K562 (cell line): ENCODE data around the gene NF2. TPM values are rescaled to one million over a fixed set of nuclear protein-coding genes. Genes with fewer than 3 reads are reported as not detected.

Source experiments
- ATAC-seq: fragments of 200-7000 bp; cut with Tn5 transposase; 3 replicates; pipeline ENCODE4 v1.9.1; 2020; ENCODE audit warnings: moderate library complexity
- BruUV-seq: library from RNA; stranded (reverse); fragments of 400-500 nt; replicated peaks from 2 replicates; lab custom pipeline; 2021; lab: Mats Ljungman, UMichigan
- CTCF ChIA-PET: fragments of 300-600 bp; formaldehyde crosslinking; extraction: SDS; loops from one replicate; lab custom pipeline; 2021; ENCODE audit warnings: low intra/inter-chr PET ratio; lab: Yijun Ruan, JAX
- POLR2A ChIA-PET: fragments of 300-600, 350-650 bp; sonication (Branson Sonifier 250); formaldehyde crosslinking; extraction: SDS; loops from one replicate; lab custom pipeline; 2021; ENCODE audit warnings: antibody characterized with exemption, inconsistent platforms; lab: Yijun Ruan, JAX
- DNase-seq, 4 experiments: peaks; one replicate each; pipeline versions ENCODE4 v3.0.0 to v3.0.0-alpha.2; 2011 to 2018; ENCODE audit warnings: low spot score in 3 of 4, mixed read lengths in 3 of 4; ENCODE audit errors: extremely low read depth in 1 of 4
- FAIRE-seq: peaks from 2 replicates; lab custom pipeline; 2011; peaks lifted over from hg19 to GRCh38; lab: Jason Lieb, UNC
- H2AFZ ChIP-seq: 2 replicates; pipeline ENCODE4 v1.6.0; 2011; ENCODE audit warnings: low read depth, low read length, control low read depth, inconsistent platforms
- H3K27ac ChIP-seq: fragments of 200-600 bp; 3 replicates; pipeline ENCODE4 v1.8.0; 2011; ENCODE audit warnings: low read depth, mild to moderate bottlenecking, control low read depth, inconsistent platforms, low read length, moderate library complexity, mixed read lengths; ENCODE audit errors: extremely low read depth
- H3K27me3 ChIP-seq, 2 experiments: fragments of 300-600 bp in 1 of 2; 2 replicates in 1 of 2; 3 replicates in 1 of 2; pipeline versions ENCODE4 v1.6.0 to v1.8.0; 2011; ENCODE audit warnings: inconsistent platforms in 2 of 2, low read length in 2 of 2, mild to moderate bottlenecking in 1 of 2, mixed read lengths in 1 of 2, moderate library complexity in 1 of 2; ENCODE audit not compliant: control insufficient read depth in 2 of 2, insufficient read depth in 2 of 2
- H3K36me3 ChIP-seq: fragments of 300-600 bp; 3 replicates; pipeline ENCODE4 v1.8.0; 2011; ENCODE audit warnings: mild to moderate bottlenecking, low read length, inconsistent platforms; ENCODE audit not compliant: control insufficient read depth, insufficient read depth
- H3K4me1 ChIP-seq, 2 experiments: fragments of 200-600 bp in 1 of 2; replicated peaks in 1 of 2; 2 replicates in 1 of 2; 3 replicates in 1 of 2; pipeline versions ENCODE4 v1.5.1 to v1.8.0; 2011; ENCODE audit warnings: inconsistent platforms in 2 of 2, low read length in 2 of 2, mild to moderate bottlenecking in 1 of 2, mixed read lengths in 1 of 2, moderate library complexity in 1 of 2; ENCODE audit not compliant: control insufficient read depth in 2 of 2, insufficient read depth in 2 of 2
- H3K4me2 ChIP-seq: 2 replicates; pipeline ENCODE4 v1.6.1; 2011; ENCODE audit warnings: low read length, control low read depth, inconsistent platforms, mixed read lengths; ENCODE audit not compliant: insufficient read depth
- H3K4me3 ChIP-seq: fragments of 200-600 bp; sonication (generic), shearing (Covaris generic); 2 replicates; pipeline ENCODE4 v1.5.1; 2016; ENCODE audit warnings: control low read depth, inconsistent platforms
- H3K79me2 ChIP-seq: fragments of 200-600 bp; 3 replicates; pipeline ENCODE4 v1.8.0; 2011; ENCODE audit warnings: low read length, inconsistent platforms; ENCODE audit not compliant: control insufficient read depth, insufficient read depth
- H3K9ac ChIP-seq, 2 experiments: 2 replicates each; pipeline versions ENCODE4 v1.6.0 to v1.6.1; 2011; ENCODE audit warnings: low read depth in 2 of 2, low read length in 2 of 2, control low read depth in 1 of 2, inconsistent platforms in 1 of 2, mild to moderate bottlenecking in 1 of 2, mixed read lengths in 1 of 2; ENCODE audit not compliant: insufficient read depth in 1 of 2
- H3K9me1 ChIP-seq: one replicate; pipeline ENCODE4 v1.6.0; 2011; ENCODE audit warnings: inconsistent platforms, mild to moderate bottlenecking, low read length, moderate library complexity; ENCODE audit not compliant: control insufficient read depth, insufficient read depth
- H3K9me3 ChIP-seq: replicated peaks from 2 replicates; pipeline ENCODE4 v1.5.1; 2011; ENCODE audit warnings: low read depth, low read length, inconsistent platforms; ENCODE audit not compliant: control insufficient read depth, insufficient read depth
- H4K20me1 ChIP-seq: replicated peaks from 2 replicates; pipeline ENCODE4 v1.6.1; 2011; ENCODE audit warnings: low read length, inconsistent platforms, mixed read lengths; ENCODE audit not compliant: control insufficient read depth, insufficient read depth
- E2F6 ChIP-seq, 2 experiments: IDR thresholded peaks; 2 replicates each; pipeline ENCODE4 v1.6.1; 2011; ENCODE audit warnings: borderline replicate concordance in 1 of 2, control low read depth in 1 of 2, low read depth in 1 of 2, low read length in 1 of 2, mild to moderate bottlenecking in 1 of 2, mixed read lengths in 1 of 2, moderate library complexity in 1 of 2; ENCODE audit not compliant: insufficient read depth in 1 of 2, insufficient read length in 1 of 2, poor library complexity in 1 of 2, severe bottlenecking in 1 of 2; ENCODE audit errors: extremely low read depth in 1 of 2
- GTF2A2 ChIP-seq: IDR thresholded peaks from 2 replicates; pipeline ENCODE4 v1.6.1; 2016; ENCODE audit warnings: mild to moderate bottlenecking, missing genetic modification characterization, missing compliant biosample characterization
- HMGXB4 ChIP-seq: sonication (generic); formaldehyde crosslinking; IDR thresholded peaks from 2 replicates; pipeline ENCODE4 v1.8.1; 2023; ENCODE audit warnings: mild to moderate bottlenecking, missing genetic modification reagents
- LEF1 ChIP-seq: fragments of 450-650 bp; IDR thresholded peaks from 2 replicates; pipeline ENCODE4 v1.6.1; 2016; ENCODE audit warnings: mild to moderate bottlenecking
- MCM7 ChIP-seq, 2 experiments: fragments of 450-650 bp; IDR thresholded peaks; 2 replicates each; pipeline ENCODE4 v1.6.1; 2016 to 2018
- MECOM ChIP-seq: fragments of 250-450 bp; sonication (Bioruptor Pico); IDR thresholded peaks from 2 replicates; pipeline ENCODE4 v1.8.0; 2022; ENCODE audit warnings: inconsistent platforms
- NFXL1 ChIP-seq: fragments of 450-650 bp; formaldehyde crosslinking; IDR thresholded peaks from 2 replicates; pipeline ENCODE4 v1.4.0; 2021; ENCODE audit warnings: mild to moderate bottlenecking
- PKNOX1 ChIP-seq: fragments of 450-650 bp; IDR thresholded peaks from 2 replicates; pipeline ENCODE4 v1.6.1; 2016
- RNF219 ChIP-seq: fragments of 250-450 bp; sonication (Bioruptor Pico); IDR thresholded peaks from 2 replicates; pipeline ENCODE4 v1.5.0; 2022; ENCODE audit warnings: mild to moderate bottlenecking
- TAF15 ChIP-seq: fragments of 200-400 bp; formaldehyde crosslinking; IDR thresholded peaks from 2 replicates; pipeline ENCODE4 v1.6.1; 2017; ENCODE audit warnings: mild to moderate bottlenecking, low read depth, low read length, moderate library complexity
- ZNF274 ChIP-seq: IDR thresholded peaks from 2 replicates; pipeline ENCODE4 v1.6.1; 2011; ENCODE audit warnings: low read depth, mild to moderate bottlenecking, low read length, moderate library complexity, borderline replicate concordance
- ZNF280B ChIP-seq: fragments of 250-450 bp; sonication (Bioruptor Pico); IDR thresholded peaks from 2 replicates; pipeline ENCODE4 v1.5.1; 2021; ENCODE audit warnings: mild to moderate bottlenecking
- WGBS: fragments of 100-300 bp; shearing (Covaris generic); methylation state at CpG from one replicate; pipeline ENCODE4 v1.1.6; 2016; ENCODE audit warnings: low coverage, mixed read lengths; ENCODE audit not compliant: insufficient coverage; ENCODE audit errors: missing lambda C conversion rate; 5-methylcytosine and 5-hydroxymethylcytosine counted together
- in situ Hi-C: fragments of 300-500 bp; cut with MboI; formaldehyde crosslinking; loops from 4 replicates; pipeline ENCODE4 v1.15.0; 2018; ENCODE audit warnings: inconsistent platforms, mixed read lengths
- intact Hi-C: fragments of 100-400 bp; cut with micrococcal nuclease; formaldehyde crosslinking; loops from 2 replicates; pipeline ENCODE4 v1.14.2; 2022
- polyA plus RNA-seq, 8 experiments: library from polyadenylated mRNA; depleted of rRNA in 4 of 8; stranded (reverse) in 5 of 8; unstranded in 3 of 8; fragments of >200 nt; fragmentation: Nextera tagmentation in 2 of 8; fragmentation: Illumina TruSeq in 1 of 8; extraction: Ambion mirVana in 2 of 8; extraction: Trizol in 1 of 8; gene quantifications; 2 replicates each; pipeline versions ENCODE4 v1.2.1 to v1.2.3, GENCODE V29; 2011 to 2014; ENCODE audit warnings: inconsistent platforms in 1 of 8, missing spikeins in 1 of 8
- total RNA-seq, 7 experiments: library from RNA; depleted of rRNA in 6 of 7; stranded (reverse); fragments of >200 nt in 6 of 7; fragmentation: Illumina TruSeq in 2 of 7; extraction: Trizol in 2 of 7; gene quantifications; 2 replicates each; pipeline versions ENCODE4 v1.2.1 to v1.2.3, GENCODE V29; 2011 to 2021; ENCODE audit warnings: low replicate concordance in 1 of 7

NF2 gene
- total and polyA plus RNA-seq, 9 of the 15 experiments (the other 6 are each of a cell fraction or from before 2014, with no cell fraction given) = 2.2 to 32.5 (median 15.2) TPM

GRCh38 chr22:29661336-29661735 lies 57.9 kb downstream of the NF2 start:
- DNase-seq (no peak), ATAC-seq (no peak)
- ChIA-PET POLR2A (no interaction called here), CTCF (no interaction called here)
- no peak overlapping the region for H3K9ac ChIP-seq
- in situ Hi-C loops = no loop called here
- H3K9me1 ChIP-seq = no peaks in the 10 kb centered on the region
- no peak overlapping the region for H3K27ac ChIP-seq
- no peaks in the 10 kb centered on the region for H3K79me2 ChIP-seq
- BruUV-seq = no TSS peak
- no peaks in the 10 kb centered on the region for H3K27me3 ChIP-seq
- H4K20me1 ChIP-seq = no peaks in the 10 kb centered on the region
- TF ChIP-seq E2F6 (IDR thresholded peaks at IDR 0.05; ENCODE audit: borderline replicate concordance in 1 of 2, extremely low read depth in 1 of 2, insufficient read depth in 1 of 2, insufficient read length in 1 of 2, low read depth in 1 of 2, low read length in 1 of 2, poor library complexity in 1 of 2, severe bottlenecking in 1 of 2) (no peak), ZNF274 (no peak), PKNOX1 (no peak), RNF219 (CRISPR knock-in tag) (no peak), LEF1 (no peak), NFXL1 (no peak), GTF2A2 (tag) (no peak), MCM7 (IDR thresholded peaks at IDR 0.05) (no peak), MECOM (CRISPR knock-in tag) (no peak), TAF15 (no peak), HMGXB4 (CRISPR knock-in tag) (no peak), ZNF280B (CRISPR knock-in tag) (no peak)
- TF ChIP-seq, all 486 proteins: peak for 0
- H3K4me2 ChIP-seq = no peak overlapping the region
- intact Hi-C loops = no loop called here
- H3K4me3 ChIP-seq = no peak overlapping the region
- H2AFZ ChIP-seq = no peak overlapping the region
- no peaks in the 10 kb centered on the region; a peak in 1 of 5 replicates for H3K4me1 ChIP-seq
- no peak for FAIRE-seq
- no peaks in the 10 kb centered on the region for H3K9me3 ChIP-seq
- 80% methylated on average over 2 of the region's 2 CpGs for WGBS
- H3K36me3 ChIP-seq = peaks cover 70% of the 10 kb centered on the region
